ENCODE measurements around the gene CTNNBL1. TPM values are rescaled to one million over a fixed set of nuclear protein-coding genes. Genes with fewer than 3 reads are reported as not detected.

CTNNBL1 gene
- total RNA-seq, 2 experiments from 2014 or later = 31.1 to 33.4 TPM

- no peaks in the 10 kb centered on the region for H3K27me3 ChIP-seq (ENCODE audit: control insufficient read depth in 1 of 2, insufficient read depth in 2 of 2, low read length in 2 of 2)
- H3K27me3 Mint-ChIP-seq = no peaks in the 10 kb centered on the region
- H3K4me1 Mint-ChIP-seq (ENCODE audit: low read depth) = no peaks in the 10 kb centered on the region
- no peak overlapping the region for H3K27ac Mint-ChIP-seq
- H3K27ac ChIP-seq (ENCODE audit: low read depth in 1 of 2, low read length in 2 of 2) = no peak overlapping the region
- H3K4me1 ChIP-seq (ENCODE audit: insufficient read depth, low read length) = no peaks in the 10 kb centered on the region
- no peaks in the 10 kb centered on the region for H3K36me3 ChIP-seq (ENCODE audit: insufficient read depth, low read length)
- POLR2A ChIA-PET = no interaction called here
- no peak for ATAC-seq (ENCODE audit: poor library complexity)
- no peak overlapping the region for H3K4me3 ChIP-seq (ENCODE audit: low read length)
- H3K4me3 Mint-ChIP-seq = no peak overlapping the region
- no peak for DNase-seq
- no peaks in the 10 kb centered on the region for H3K9me3 Mint-ChIP-seq
- no peak for TF ChIP-seq CTCF (IDR thresholded peaks at IDR 0.05)
- CTCF ChIA-PET = no interaction called here
- intact Hi-C loops (cut with DNase I, micrococcal nuclease) = no loop called here
- H3K9me3 ChIP-seq (ENCODE audit: control insufficient read depth in 1 of 2, insufficient read depth in 1 of 2, low read length in 2 of 2) = no peaks in the 10 kb centered on the region
- no peaks in the 10 kb centered on the region for H3K36me3 Mint-ChIP-seq (ENCODE audit: low read depth)
These were observed 189.3 kb downstream of the CTNNBL1 start for GRCh38 chr20:37882961-37883712.

GRCh38 chr20:37885042-37885441 is 191.2 kb downstream of the CTNNBL1 start:
- Mint-ChIP-seq H3K4me1 (ENCODE audit: low read depth) (no peaks in the 10 kb centered on the region), H3K9me3 (no peaks in the 10 kb centered on the region), H3K27ac (no peak overlapping the region), H3K27me3 (no peaks in the 10 kb centered on the region), H3K36me3 (ENCODE audit: low read depth) (no peaks in the 10 kb centered on the region), H3K4me3 (no peak overlapping the region)
- H3K27ac ChIP-seq (ENCODE audit: low read depth in 1 of 2, low read length in 2 of 2) = no peak overlapping the region
- no peaks in the 10 kb centered on the region for H3K27me3 ChIP-seq (ENCODE audit: control insufficient read depth in 1 of 2, insufficient read depth in 2 of 2, low read length in 2 of 2)
- CTCF ChIA-PET = no interaction called here
- H3K9me3 ChIP-seq (ENCODE audit: control insufficient read depth in 1 of 2, insufficient read depth in 1 of 2, low read length in 2 of 2) = no peaks in the 10 kb centered on the region
- no peak for TF ChIP-seq CTCF (IDR thresholded peaks at IDR 0.05)
- POLR2A ChIA-PET = no interaction called here
- H3K4me1 ChIP-seq (ENCODE audit: insufficient read depth, low read length) = no peaks in the 10 kb centered on the region
- no peaks in the 10 kb centered on the region for H3K36me3 ChIP-seq (ENCODE audit: insufficient read depth, low read length)
- intact Hi-C loops (cut with DNase I, micrococcal nuclease) = no loop called here
- no peak for ATAC-seq (ENCODE audit: poor library complexity)
- H3K4me3 ChIP-seq (ENCODE audit: low read length) = no peak overlapping the region
- no peak for DNase-seq

- Histone ChIP-seq H3K9me3 (ENCODE audit: control insufficient read depth in 1 of 2, insufficient read depth in 1 of 2, low read length in 2 of 2) (no peaks in the 10 kb centered on the region), H3K4me1 (ENCODE audit: insufficient read depth, low read length) (no peaks in the 10 kb centered on the region), H3K4me3 (ENCODE audit: low read length) (no peak overlapping the region), H3K36me3 (ENCODE audit: insufficient read depth, low read length) (no peaks in the 10 kb centered on the region), H3K27me3 (ENCODE audit: control insufficient read depth in 1 of 2, insufficient read depth in 2 of 2, low read length in 2 of 2) (no peaks in the 10 kb centered on the region), H3K27ac (ENCODE audit: low read depth in 1 of 2, low read length in 2 of 2) (no peak overlapping the region)
- CTCF ChIA-PET = no interaction called here
- intact Hi-C loops (cut with DNase I, micrococcal nuclease) = no loop called here
- H3K27ac Mint-ChIP-seq = no peak overlapping the region
- H3K4me3 Mint-ChIP-seq = no peak overlapping the region
- DNase-seq (no peak), ATAC-seq (ENCODE audit: poor library complexity) (no peak)
- no peaks in the 10 kb centered on the region for H3K27me3 Mint-ChIP-seq
- TF ChIP-seq CTCF (IDR thresholded peaks at IDR 0.05) = no peak
- H3K36me3 Mint-ChIP-seq (ENCODE audit: low read depth) = no peaks in the 10 kb centered on the region
- H3K4me1 Mint-ChIP-seq (ENCODE audit: low read depth) = no peaks in the 10 kb centered on the region
- POLR2A ChIA-PET = no interaction called here
- no peaks in the 10 kb centered on the region for H3K9me3 Mint-ChIP-seq
These were observed 192.0 kb downstream of the CTNNBL1 start for GRCh38 chr20:37885593-37886503.

Measured in CD4-positive, alpha-beta T cell (primary cell).